ENCODE data around the gene RASSF1. TPM values are rescaled to one million over a fixed set of nuclear protein-coding genes. Genes with fewer than 3 reads are reported as not detected.
"Not testable (repeated sequence)": the region's sequence is repeated elsewhere in the genome, so short reads cannot be mapped to it uniquely, and the experiment has no call there.

RASSF1 gene
- total RNA-seq, 1 experiment from 2014 or later, result 20.0 TPM

- Histone ChIP-seq H3K9me2 (replicated peaks; ENCODE audit: low read length) (no peaks in the 10 kb centered on the region), H3K4me2 (ENCODE audit: low read length) (no peak overlapping the region), H4K20me1 (ENCODE audit: low read length) (no peaks in the 10 kb centered on the region), H3K36me3 (ENCODE audit: low read depth, low read length) (peaks cover 35% of the 10 kb centered on the region), H3K9ac (ENCODE audit: low read length) (no peak overlapping the region), H3K9me3 (ENCODE audit: low read length) (no peaks in the 10 kb centered on the region), H3K27ac (ENCODE audit: low read length) (no peak overlapping the region), H3K4me3 (ENCODE audit: low read length) (no peak overlapping the region), H3K79me2 (ENCODE audit: low read length) (peaks cover 26% of the 10 kb centered on the region), H3K27me3 (ENCODE audit: low read length) (no peaks in the 10 kb centered on the region), H3F3A (ENCODE audit: low read length, unreplicated experiment) (peaks cover 4% of the 10 kb centered on the region), H2AFZ (ENCODE audit: low read length) (no peak overlapping the region), H3K4me1 (ENCODE audit: insufficient read depth, low read length) (no peaks in the 10 kb centered on the region; the same call in 1 of the 2 replicates)
- no TSS peak for BruUV-seq (replicated peaks)
- ATAC-seq, result no peak
- POLR2A ChIA-PET (ENCODE audit: unreplicated experiment), result no interaction called here
- TF ChIP-seq EZH2phosphoT487 (IDR thresholded peaks at IDR 0.05; ENCODE audit: borderline replicate concordance, low read length) (no peak), EZH2 (IDR thresholded peaks at IDR 0.05; ENCODE audit: low read length, unreplicated experiment) (no peak), CTCF (conservative IDR thresholded peaks at IDR 0.05; ENCODE audit: low read depth, low read length) (no peak)
- CTCF ChIA-PET, result no interaction called here
- no peak for DNase-seq
- intact Hi-C loops (cut with micrococcal nuclease), result no loop called here
Observed at GRCh38 chr3:50286322-50287227, 54.1 kb downstream of the RASSF1 start.

- POLR2A ChIA-PET (ENCODE audit: unreplicated experiment); H3K4me2 ChIP-seq (ENCODE audit: low read length); H3K79me2 ChIP-seq (ENCODE audit: low read length); H3K27ac ChIP-seq (ENCODE audit: low read length); H3K9me3 ChIP-seq (ENCODE audit: low read length); H3K27me3 ChIP-seq (ENCODE audit: low read length); H3K9me2 ChIP-seq (replicated peaks; ENCODE audit: low read length); H3K4me3 ChIP-seq (ENCODE audit: low read length); H3K9ac ChIP-seq (ENCODE audit: low read length); H4K20me1 ChIP-seq (ENCODE audit: low read length); H2AFZ ChIP-seq (ENCODE audit: low read length); H3K4me1 ChIP-seq (ENCODE audit: insufficient read depth, low read length); BruUV-seq (replicated peaks); H3F3A ChIP-seq (ENCODE audit: low read length, unreplicated experiment); intact Hi-C loops (cut with micrococcal nuclease): not testable (repeated sequence)
- CTCF ChIA-PET, result interaction anchor here (1.1 kb wide), 2 partner anchors 10 to 40 kb away, joined by 5 read pairs; no protein-coding TSS in a partner anchor
- ATAC-seq (peak; percentile 77), DNase-seq (peak; percentile 55)
- H3K36me3 ChIP-seq (ENCODE audit: low read depth, low read length), result peaks cover 20% of the 10 kb centered on the region
Observed at GRCh38 chr3:50284121-50284520, 56.5 kb downstream of the RASSF1 start.

Other genes starting within 250 kb of the RASSF1 start
- gene SEMA3F, start 185.5 kb downstream of the RASSF1 start, total RNA-seq (2014; rRNA removed), result 47.3 and 50.5 TPM in 2 replicates
- gene GNAT1, start 149.2 kb downstream of the RASSF1 start, total RNA-seq (2014; rRNA removed), result 0.22 TPM in 1 of 2 replicates, not detected in the other
- 0.17 and 3.3 TPM in 2 replicates for gene SLC38A3, start 135.6 kb downstream of the RASSF1 start, total RNA-seq (2014; rRNA removed)
- 221 and 254 TPM in 2 replicates for gene GNAI2, start 104.6 kb downstream of the RASSF1 start, total RNA-seq (2014; rRNA removed)
- 40.1 and 63.9 TPM in 2 replicates for gene SEMA3B, start 71.7 kb downstream of the RASSF1 start, total RNA-seq (2014; rRNA removed)
- not detected in 2 replicates for gene LSMEM2, start 61.7 kb downstream of the RASSF1 start, total RNA-seq (2014; rRNA removed)
- gene IFRD2, start 48.4 kb downstream of the RASSF1 start, total RNA-seq (2014; rRNA removed), result 223 and 300 TPM in 2 replicates
- 13.2 and 20.8 TPM in 2 replicates for gene HYAL3, start 41.4 kb downstream of the RASSF1 start, total RNA-seq (2014; rRNA removed)
- 8.7 and 16.6 TPM in 2 replicates for gene NAA80, start 41.4 kb downstream of the RASSF1 start, total RNA-seq (2014; rRNA removed)
- 0.23 and 1.3 TPM in 2 replicates for gene HYAL1, start 37.3 kb downstream of the RASSF1 start, total RNA-seq (2014; rRNA removed)
- gene HYAL2, start 18.1 kb downstream of the RASSF1 start, total RNA-seq (2014; rRNA removed), result 97.8 and 111 TPM in 2 replicates
- 143 and 156 TPM in 2 replicates for gene TUSC2, start 12.6 kb downstream of the RASSF1 start, total RNA-seq (2014; rRNA removed)
- 1.6 and 3.9 TPM in 2 replicates for gene ZMYND10, start 4.9 kb upstream of the RASSF1 start, total RNA-seq (2014; rRNA removed)
- gene NPRL2, start 9.9 kb upstream of the RASSF1 start, total RNA-seq (2014; rRNA removed), result 40.9 and 56.9 TPM in 2 replicates
- gene CYB561D2, start 10.0 kb upstream of the RASSF1 start, total RNA-seq (2014; rRNA removed), result 37.1 and 44.3 TPM in 2 replicates
- gene TMEM115, start 18.7 kb upstream of the RASSF1 start, total RNA-seq (2014; rRNA removed), result 54.9 and 56.6 TPM in 2 replicates
- 0.17 and 0.44 TPM in 2 replicates for gene CACNA2D2, start 162.8 kb upstream of the RASSF1 start, total RNA-seq (2014; rRNA removed)
- gene C3orf18, start 226.9 kb upstream of the RASSF1 start, total RNA-seq (2014; rRNA removed), result 31.2 and 33.9 TPM in 2 replicates
- gene HEMK1, start 228.7 kb upstream of the RASSF1 start, total RNA-seq (2014; rRNA removed), result 20.3 and 22.2 TPM in 2 replicates

All from PC-3 (cell line).